Dedifferentiated amniotic fluid mesenchymal stem cell (primary cell): ENCODE results near the gene S100A7A.
"Not testable (repeated sequence)": the region's sequence is repeated elsewhere in the genome, so short reads cannot be mapped to it uniquely, and the experiment has no call there.

ENCODE experiments used
- DNase-seq: peaks from one replicate; pipeline ENCODE4 v3.0.0-alpha.2; 2016; ENCODE audit errors: extremely low spot score

The S100A7A gene

GRCh38 chr1:153422450-153423068, 6.2 kb downstream of the S100A7A start:
- DNase-seq, result peak; percentile 17

- no peak for DNase-seq
These were observed 10.5 kb downstream of the S100A7A start for GRCh38 chr1:153426809-153427208.

- no peak for DNase-seq
These were observed 11.8 kb downstream of the S100A7A start for GRCh38 chr1:153428073-153428638.

GRCh38 chr1:153428791-153429190, 12.5 kb downstream of the S100A7A start:
- no peak for DNase-seq

GRCh38 chr1:153429266-153430165, 13.2 kb downstream of the S100A7A start:
- DNase-seq, result no peak

- no peak for DNase-seq
These were observed 13.8 kb downstream of the S100A7A start for GRCh38 chr1:153430166-153430553.

GRCh38 chr1:153430561-153430960, 14.2 kb downstream of the S100A7A start:
- no peak for DNase-seq

- DNase-seq, result no peak
These were observed 14.7 kb downstream of the S100A7A start for GRCh38 chr1:153431002-153431401.

GRCh38 chr1:153431427-153431826, 15.1 kb downstream of the S100A7A start:
- no peak for DNase-seq

GRCh38 chr1:153431928-153432327, 15.6 kb downstream of the S100A7A start:
- DNase-seq, result no peak

- no peak for DNase-seq
These were observed 16.8 kb downstream of the S100A7A start for GRCh38 chr1:153432874-153433681.

- no peak for DNase-seq
These were observed 18.6 kb downstream of the S100A7A start for GRCh38 chr1:153434746-153435455.

GRCh38 chr1:153437236-153437635, 20.9 kb downstream of the S100A7A start:
- DNase-seq, result no peak

GRCh38 chr1:153438599-153438998, 22.3 kb downstream of the S100A7A start:
- no peak for DNase-seq

GRCh38 chr1:153439273-153439672, 23.0 kb downstream of the S100A7A start:
- no peak for DNase-seq

GRCh38 chr1:153441238-153441755, 25.0 kb downstream of the S100A7A start:
- DNase-seq, result no peak

GRCh38 chr1:153443486-153443885, 27.2 kb downstream of the S100A7A start:
- DNase-seq, result no peak

GRCh38 chr1:153444078-153444477, 27.8 kb downstream of the S100A7A start:
- no peak for DNase-seq

GRCh38 chr1:153447498-153448170, 31.3 kb downstream of the S100A7A start:
- DNase-seq, result peak; percentile 31

GRCh38 chr1:153448851-153449250, 32.5 kb downstream of the S100A7A start:
- DNase-seq, result not testable (repeated sequence)

GRCh38 chr1:153456396-153456795, 40.1 kb downstream of the S100A7A start:
- DNase-seq, result no peak
